ENCODE results near the gene GHRHR.

DNA sequence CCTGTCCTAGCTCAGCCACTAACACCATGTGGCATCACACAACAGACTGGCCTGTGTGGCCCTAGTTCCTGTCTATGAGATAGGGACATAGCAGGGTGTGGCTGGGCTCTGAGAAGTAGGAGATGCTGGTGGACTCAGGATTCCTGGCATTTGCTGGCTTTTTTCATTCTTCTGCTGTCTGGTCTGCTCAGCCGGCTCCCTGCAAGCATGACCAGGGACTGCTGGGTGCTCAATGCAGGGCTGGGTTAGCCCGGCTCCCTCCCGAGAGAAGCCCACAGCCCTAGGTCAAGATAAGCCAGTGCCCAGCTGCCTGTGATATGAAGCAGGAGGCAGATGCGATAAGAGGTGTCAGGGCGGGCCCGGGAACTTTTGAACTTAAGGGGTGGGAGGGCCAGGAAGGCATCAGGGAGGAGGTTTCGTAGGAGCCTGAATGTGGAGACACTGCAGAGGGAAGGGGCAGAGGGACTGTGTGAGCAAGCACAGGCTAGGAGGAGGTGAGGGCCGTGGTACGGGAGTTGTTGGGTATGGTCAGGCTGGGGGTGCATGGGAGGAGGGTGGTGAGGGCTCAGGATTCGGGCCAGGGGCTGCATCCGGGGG, 48.6 kb upstream of the GHRHR start:
- TF ChIP-seq EZH2 (IDR thresholded peaks at IDR 0.05; ENCODE audit: insufficient read depth, poor library complexity, severe bottlenecking) (no peak), EZH2phosphoT487 (IDR thresholded peaks at IDR 0.05; ENCODE audit: insufficient read depth, low read depth) (no peak)

Data from GM23248 (cell line).